CD4-positive, alpha-beta T cell treated with Interleukin-17A for 4 hours (primary cell): ENCODE measurements around the gene VCP.
"Not testable (repeated sequence)": the region's sequence is repeated elsewhere in the genome, so short reads cannot be mapped to it uniquely, and the experiment has no call there.

Experiments
- DNase-seq: peaks from one replicate; pipeline ENCODE4 v3.0.0-alpha.2; 2020; ENCODE audit warnings: mixed read lengths

VCP gene

GRCh38 chr9:35057271-35057620 is 15.2 kb downstream of the VCP start:
- DNase-seq: no peak

- DNase-seq: no peak
These were observed 15.7 kb downstream of the VCP start for GRCh38 chr9:35056571-35057270.

GRCh38 chr9:35054871-35055644 is 17.4 kb downstream of the VCP start:
- DNase-seq: no peak

GRCh38 chr9:35054185-35054835 is 18.1 kb downstream of the VCP start:
- no peak for DNase-seq

- peak; percentile 57 for DNase-seq
These were observed 21.1 kb downstream of the VCP start for GRCh38 chr9:35051069-35051967.

- no peak for DNase-seq
These were observed 23.9 kb downstream of the VCP start for GRCh38 chr9:35048511-35048910.

- DNase-seq: no peak
These were observed 28.4 kb downstream of the VCP start for GRCh38 chr9:35044071-35044470.

- no peak for DNase-seq
These were observed 29.4 kb downstream of the VCP start for GRCh38 chr9:35042891-35043545.

GRCh38 chr9:35042081-35042604 is 30.3 kb downstream of the VCP start:
- no peak for DNase-seq

GRCh38 chr9:35035851-35036701 is 36.3 kb downstream of the VCP start:
- DNase-seq: peak; percentile 68

GRCh38 chr9:35033101-35033500 is 39.3 kb downstream of the VCP start:
- no peak for DNase-seq

GRCh38 chr9:35029852-35030251 is 42.6 kb downstream of the VCP start:
- DNase-seq: no peak

GRCh38 chr9:35029241-35029640 is 43.2 kb downstream of the VCP start:
- DNase-seq: no peak

- no peak for DNase-seq
These were observed 44.1 kb downstream of the VCP start for GRCh38 chr9:35028341-35028740.

GRCh38 chr9:35027860-35028259 is 44.6 kb downstream of the VCP start:
- no peak for DNase-seq

- DNase-seq: no peak
These were observed 45.1 kb downstream of the VCP start for GRCh38 chr9:35027374-35027773.

GRCh38 chr9:35026671-35027070 is 45.8 kb downstream of the VCP start:
- no peak for DNase-seq

- DNase-seq: not testable (repeated sequence)
These were observed 49.0 kb downstream of the VCP start for GRCh38 chr9:35023443-35023842.

GRCh38 chr9:35014517-35014916 is 57.9 kb downstream of the VCP start:
- DNase-seq: no peak

GRCh38 chr9:35010351-35010958 is 62.0 kb downstream of the VCP start:
- DNase-seq: no peak
